K562 (cell line): ENCODE results near the gene CMBL. TPM values are rescaled to one million over a fixed set of nuclear protein-coding genes. Genes with fewer than 3 reads are reported as not detected.

Experiments used
- ARID3B ChIP-seq: fragments of 250-450 bp; sonication (Bioruptor Pico); IDR thresholded peaks from 2 replicates; pipeline ENCODE4 v1.4.0; 2020; ENCODE audit warnings: borderline replicate concordance
- CBX1 ChIP-seq: sonication (generic); IDR thresholded peaks from 2 replicates; pipeline ENCODE4 v1.6.1; 2016; ENCODE audit warnings: antibody characterized with exemption, low read depth, mild to moderate bottlenecking
- CREM ChIP-seq: IDR thresholded peaks from 2 replicates; pipeline ENCODE4 v1.6.1; 2014; ENCODE audit warnings: antibody characterized with exemption, low read depth
- DIDO1 ChIP-seq: fragments of 450-650 bp; IDR thresholded peaks from 2 replicates; pipeline ENCODE4 v1.6.1; 2016; ENCODE audit warnings: low read depth, missing biosample characterization, missing genetic modification characterization
- DPF2 ChIP-seq: fragments of 450-650 bp; IDR thresholded peaks from 2 replicates; pipeline ENCODE4 v1.6.1; 2016
- ERF ChIP-seq: fragments of 450-650 bp; formaldehyde crosslinking; IDR thresholded peaks from 2 replicates; pipeline ENCODE4 v1.4.0; 2020; ENCODE audit warnings: mild to moderate bottlenecking, mixed read lengths
- HCFC1 ChIP-seq: IDR thresholded peaks from 2 replicates; pipeline ENCODE4 v1.6.1; 2012; ENCODE audit warnings: low read depth, low read length, improper control_type of control experiment
- HSF4 ChIP-seq: fragments of 250-450 bp; sonication (Bioruptor Pico); IDR thresholded peaks from 2 replicates; pipeline ENCODE4 v2.1.2; 2022; ENCODE audit warnings: mild to moderate bottlenecking, moderate library complexity, borderline replicate concordance
- KAT7 ChIP-seq: sonication (generic); formaldehyde crosslinking; IDR thresholded peaks from 2 replicates; pipeline ENCODE4 v1.8.0; 2022; ENCODE audit warnings: missing genetic modification reagents, mild to moderate bottlenecking, borderline replicate concordance
- NEUROD1 ChIP-seq: fragments of 150-350 bp; IDR thresholded peaks from 2 replicates; pipeline ENCODE4 v1.6.1; 2014; ENCODE audit warnings: borderline replicate concordance, low read length, low read depth; ENCODE audit not compliant: partially characterized antibody
- NFE2 ChIP-seq: IDR thresholded peaks from 2 replicates; pipeline ENCODE4 v1.6.1; 2014; ENCODE audit warnings: antibody characterized with exemption, low read depth
- NR2C2 ChIP-seq, 2 experiments: fragments of 200-800 bp in 1 of 2; sonication (Bioruptor generic) in 1 of 2; sonication (generic) in 1 of 2; formaldehyde crosslinking in 1 of 2; IDR thresholded peaks; 2 replicates each; pipeline versions ENCODE4 v1.6.1 to v1.8.0; 2016 to 2022; ENCODE audit warnings: mild to moderate bottlenecking in 1 of 2, missing compliant biosample characterization in 1 of 2, missing genetic modification characterization in 1 of 2, missing genetic modification reagents in 1 of 2
- NR2F6 ChIP-seq: fragments of 450-650 bp; formaldehyde crosslinking; IDR thresholded peaks from 2 replicates; pipeline ENCODE4 v1.4.0; 2020; ENCODE audit warnings: mild to moderate bottlenecking
- NUFIP1 ChIP-seq: fragments of 450-650 bp; IDR thresholded peaks from 2 replicates; pipeline ENCODE4 v1.6.1; 2018; ENCODE audit not compliant: partially characterized antibody
- PTRF ChIP-seq: fragments of 450-650 bp; IDR thresholded peaks from 2 replicates; pipeline ENCODE4 v1.6.1; 2016; ENCODE audit warnings: mild to moderate bottlenecking, missing genetic modification characterization, missing compliant biosample characterization
- RFX5 ChIP-seq: IDR thresholded peaks from 2 replicates; pipeline ENCODE4 v1.6.1; 2011; ENCODE audit warnings: low read depth, mild to moderate bottlenecking, improper control_type of control experiment, low read length
- SMC3 ChIP-seq: conservative IDR thresholded peaks from 2 replicates; pipeline ENCODE4 v1.6.1; 2011; ENCODE audit warnings: low read depth, low read length, improper control_type of control experiment; ENCODE audit not compliant: insufficient read depth
- SRSF9 ChIP-seq: fragments of 200-400 bp; formaldehyde crosslinking; IDR thresholded peaks from 2 replicates; pipeline ENCODE4 v1.6.1; 2017; ENCODE audit warnings: low read depth, low read length, borderline replicate concordance
- ZBTB34 ChIP-seq: fragments of 250-450 bp; sonication (Bioruptor Pico); IDR thresholded peaks from 2 replicates; pipeline ENCODE4 v1.8.0; 2021; ENCODE audit warnings: mild to moderate bottlenecking, moderate library complexity
- ZNF140 ChIP-seq: fragments of 250-450 bp; sonication (Bioruptor Pico); IDR thresholded peaks from 2 replicates; pipeline ENCODE4 v1.8.0; 2021; ENCODE audit warnings: moderate library complexity, mild to moderate bottlenecking, inconsistent platforms
- ZNF408 ChIP-seq: fragments of 250-450 bp; sonication (Bioruptor Pico); IDR thresholded peaks from 2 replicates; pipeline ENCODE4 v1.4.0; 2020; ENCODE audit warnings: low read depth, mild to moderate bottlenecking, moderate library complexity
- polyA plus RNA-seq, 8 experiments: library from polyadenylated mRNA; depleted of rRNA in 4 of 8; stranded (reverse) in 5 of 8; unstranded in 3 of 8; fragments of >200 nt; fragmentation: Nextera tagmentation in 2 of 8; fragmentation: Illumina TruSeq in 1 of 8; extraction: Ambion mirVana in 2 of 8; extraction: Trizol in 1 of 8; gene quantifications; 2 replicates each; pipeline versions ENCODE4 v1.2.1 to v1.2.3, GENCODE V29; 2011 to 2014; ENCODE audit warnings: inconsistent platforms in 1 of 8, missing spikeins in 1 of 8
- total RNA-seq, 7 experiments: library from RNA; depleted of rRNA in 6 of 7; stranded (reverse); fragments of >200 nt in 6 of 7; fragmentation: Illumina TruSeq in 2 of 7; extraction: Trizol in 2 of 7; gene quantifications; 2 replicates each; pipeline versions ENCODE4 v1.2.1 to v1.2.3, GENCODE V29; 2011 to 2021; ENCODE audit warnings: low replicate concordance in 1 of 7
- TF ChIP-seq, protein P1 (sequence below): fragments of 450-650 bp; conservative IDR thresholded peaks from 2 replicates; pipeline ENCODE4 v1.6.1; 2016; ENCODE audit warnings: missing genetic modification characterization, low read depth, mild to moderate bottlenecking, control low read depth, missing compliant biosample characterization
- TF ChIP-seq, protein P2 (sequence below): fragments of 450-650 bp; formaldehyde crosslinking; IDR thresholded peaks from 2 replicates; pipeline ENCODE4 v1.4.0; 2022; ENCODE audit warnings: missing genetic modification characterization

Gene CMBL
- total and polyA plus RNA-seq, 9 of the 15 experiments (the other 6 are each of a cell fraction or from before 2014, with no cell fraction given), result 22.6 to 192 (median 71.1) TPM

DNA sequence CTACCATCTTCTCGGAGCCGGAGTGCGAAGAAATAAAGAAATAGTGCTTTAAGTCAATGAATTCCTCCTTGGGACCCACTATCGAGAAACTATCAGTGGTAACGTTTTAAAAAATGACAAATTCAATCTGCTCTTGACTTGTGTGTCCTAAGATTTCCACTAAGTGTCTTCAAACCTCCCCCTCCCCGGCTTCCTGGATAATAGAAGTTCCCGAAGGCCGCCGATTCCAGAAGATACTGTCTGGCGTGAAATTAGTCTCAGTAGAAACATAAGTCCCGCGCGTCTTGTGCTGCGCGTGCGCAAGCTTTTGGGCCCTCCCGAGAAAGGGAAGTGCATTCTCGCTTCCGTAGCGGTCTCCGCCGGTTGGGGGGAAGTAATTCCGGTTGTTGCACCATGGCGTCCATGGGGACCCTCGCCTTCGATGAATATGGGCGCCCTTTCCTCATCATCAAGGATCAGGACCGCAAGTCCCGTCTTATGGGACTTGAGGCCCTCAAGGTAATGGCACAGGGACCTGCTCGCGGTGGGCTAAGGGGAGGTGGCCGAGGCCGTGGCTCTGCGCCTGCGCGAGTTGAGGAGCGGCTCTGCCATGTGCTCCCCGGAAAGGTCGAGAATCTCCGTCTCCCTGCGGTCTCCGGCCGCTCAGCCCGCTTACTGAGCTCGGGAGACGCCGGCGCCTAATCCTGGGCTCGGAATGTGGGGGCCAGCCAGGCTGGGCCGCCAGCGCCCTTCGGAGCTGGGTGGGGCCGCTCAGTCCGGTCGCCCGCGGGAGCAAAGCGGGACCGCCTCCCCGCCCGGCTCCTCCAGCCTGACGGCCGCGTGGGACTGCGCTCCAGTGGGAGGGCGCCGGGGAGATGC is 57.5 kb downstream of the CMBL start, which contains the start of gene CCT5 (continued):
- TF ChIP-seq, protein P1, sequence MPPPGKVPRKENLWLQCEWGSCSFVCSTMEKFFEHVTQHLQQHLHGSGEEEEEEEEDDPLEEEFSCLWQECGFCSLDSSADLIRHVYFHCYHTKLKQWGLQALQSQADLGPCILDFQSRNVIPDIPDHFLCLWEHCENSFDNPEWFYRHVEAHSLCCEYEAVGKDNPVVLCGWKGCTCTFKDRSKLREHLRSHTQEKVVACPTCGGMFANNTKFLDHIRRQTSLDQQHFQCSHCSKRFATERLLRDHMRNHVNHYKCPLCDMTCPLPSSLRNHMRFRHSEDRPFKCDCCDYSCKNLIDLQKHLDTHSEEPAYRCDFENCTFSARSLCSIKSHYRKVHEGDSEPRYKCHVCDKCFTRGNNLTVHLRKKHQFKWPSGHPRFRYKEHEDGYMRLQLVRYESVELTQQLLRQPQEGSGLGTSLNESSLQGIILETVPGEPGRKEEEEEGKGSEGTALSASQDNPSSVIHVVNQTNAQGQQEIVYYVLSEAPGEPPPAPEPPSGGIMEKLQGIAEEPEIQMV (tag), result no peak
- TF ChIP-seq NUFIP1 (no peak), ERF (CRISPR knock-in tag) (no peak), PTRF (tag) (no peak), DIDO1 (tag) (no peak), KAT7 (peak; percentile 96; the same call in 1 of the 2 replicates), NR2C2 (CRISPR knock-in tag; IDR thresholded peaks at IDR 0.05) (peak; percentile 75; the same call in 1 of the 2 replicates), NR2C2 (tag; IDR thresholded peaks at IDR 0.05) (peak; percentile 93), SMC3 (no peak), ARID3B (0 out of 2 replicates have a peak, but pooled peaks have one; percentile 28), DPF2 (no peak), HSF4 (CRISPR knock-in tag) (no peak), SRSF9 (no peak), CREM (0 out of 2 replicates have a peak, but pooled peaks have one; percentile 17), CBX1 (peak; percentile 13; the same call in 1 of the 2 replicates), HCFC1 (peak; percentile 54), NR2F6 (no peak), NFE2 (0 out of 2 replicates have a peak, but pooled peaks have one; percentile 3), NEUROD1 (no peak), ZBTB34 (CRISPR knock-in tag) (no peak), ZNF140 (CRISPR knock-in tag) (no peak), RFX5 (no peak), ZNF408 (CRISPR knock-in tag) (no peak)
- TF ChIP-seq, protein P2, sequence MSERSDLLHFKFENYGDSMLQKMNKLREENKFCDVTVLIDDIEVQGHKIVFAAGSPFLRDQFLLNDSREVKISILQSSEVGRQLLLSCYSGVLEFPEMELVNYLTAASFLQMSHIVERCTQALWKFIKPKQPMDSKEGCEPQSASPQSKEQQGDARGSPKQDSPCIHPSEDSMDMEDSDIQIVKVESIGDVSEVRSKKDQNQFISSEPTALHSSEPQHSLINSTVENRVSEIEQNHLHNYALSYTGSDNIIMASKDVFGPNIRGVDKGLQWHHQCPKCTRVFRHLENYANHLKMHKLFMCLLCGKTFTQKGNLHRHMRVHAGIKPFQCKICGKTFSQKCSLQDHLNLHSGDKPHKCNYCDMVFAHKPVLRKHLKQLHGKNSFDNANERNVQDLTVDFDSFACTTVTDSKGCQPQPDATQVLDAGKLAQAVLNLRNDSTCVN (CRISPR knock-in tag), result no peak
